GM12874 (cell line): ENCODE results near the gene ACAP3.

Experiments
- TF ChIP-seq, protein P1 (sequence below): IDR thresholded peaks from 2 replicates; pipeline ENCODE4 v1.5.1; 2011; ENCODE audit warnings: low read depth, mild to moderate bottlenecking, control low read depth, low read length, moderate library complexity; ENCODE audit not compliant: insufficient read depth

The ACAP3 gene

DNA sequence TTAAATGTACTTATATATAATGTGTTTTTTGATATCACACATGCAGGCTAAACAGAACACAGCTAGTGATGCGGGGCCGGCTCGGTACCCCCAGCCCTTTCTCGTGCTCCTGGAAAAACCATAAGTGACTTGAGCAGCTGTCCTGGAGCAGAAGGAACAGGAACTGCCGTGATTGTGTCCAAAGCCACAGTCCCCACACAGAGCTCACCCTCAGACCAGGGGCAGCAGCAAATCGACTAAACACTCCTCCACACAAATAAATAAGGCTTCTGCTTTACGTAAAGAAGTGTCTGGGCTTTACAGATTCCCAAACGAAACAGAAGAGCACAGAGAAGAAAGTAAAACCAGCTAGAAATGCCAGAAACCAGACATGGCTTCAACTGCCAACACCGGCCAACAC, 43.7 kb downstream of the ACAP3 start:
- TF ChIP-seq, protein P1, sequence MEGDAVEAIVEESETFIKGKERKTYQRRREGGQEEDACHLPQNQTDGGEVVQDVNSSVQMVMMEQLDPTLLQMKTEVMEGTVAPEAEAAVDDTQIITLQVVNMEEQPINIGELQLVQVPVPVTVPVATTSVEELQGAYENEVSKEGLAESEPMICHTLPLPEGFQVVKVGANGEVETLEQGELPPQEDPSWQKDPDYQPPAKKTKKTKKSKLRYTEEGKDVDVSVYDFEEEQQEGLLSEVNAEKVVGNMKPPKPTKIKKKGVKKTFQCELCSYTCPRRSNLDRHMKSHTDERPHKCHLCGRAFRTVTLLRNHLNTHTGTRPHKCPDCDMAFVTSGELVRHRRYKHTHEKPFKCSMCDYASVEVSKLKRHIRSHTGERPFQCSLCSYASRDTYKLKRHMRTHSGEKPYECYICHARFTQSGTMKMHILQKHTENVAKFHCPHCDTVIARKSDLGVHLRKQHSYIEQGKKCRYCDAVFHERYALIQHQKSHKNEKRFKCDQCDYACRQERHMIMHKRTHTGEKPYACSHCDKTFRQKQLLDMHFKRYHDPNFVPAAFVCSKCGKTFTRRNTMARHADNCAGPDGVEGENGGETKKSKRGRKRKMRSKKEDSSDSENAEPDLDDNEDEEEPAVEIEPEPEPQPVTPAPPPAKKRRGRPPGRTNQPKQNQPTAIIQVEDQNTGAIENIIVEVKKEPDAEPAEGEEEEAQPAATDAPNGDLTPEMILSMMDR, result no peak

DNA sequence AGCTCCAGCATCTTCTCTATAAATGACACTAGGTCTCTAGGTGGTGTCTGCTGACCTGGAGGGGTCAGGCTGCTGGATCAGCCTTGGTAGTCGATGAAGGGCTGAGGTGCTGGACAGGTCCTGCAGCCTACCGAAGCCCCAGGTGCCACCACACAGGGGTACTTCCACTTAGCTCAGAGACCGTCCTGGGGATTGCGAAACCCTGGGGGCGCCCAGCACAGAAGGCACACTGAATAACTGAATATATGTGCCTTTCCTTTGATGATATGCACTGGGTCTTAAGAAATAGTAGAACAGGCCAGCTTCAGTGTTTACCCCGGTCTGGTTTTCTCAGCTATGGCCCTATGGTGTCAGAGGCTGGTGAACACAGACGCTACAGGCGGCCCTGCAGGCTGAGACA, 45.0 kb downstream of the ACAP3 start:
- TF ChIP-seq, protein P1, result no peak

DNA sequence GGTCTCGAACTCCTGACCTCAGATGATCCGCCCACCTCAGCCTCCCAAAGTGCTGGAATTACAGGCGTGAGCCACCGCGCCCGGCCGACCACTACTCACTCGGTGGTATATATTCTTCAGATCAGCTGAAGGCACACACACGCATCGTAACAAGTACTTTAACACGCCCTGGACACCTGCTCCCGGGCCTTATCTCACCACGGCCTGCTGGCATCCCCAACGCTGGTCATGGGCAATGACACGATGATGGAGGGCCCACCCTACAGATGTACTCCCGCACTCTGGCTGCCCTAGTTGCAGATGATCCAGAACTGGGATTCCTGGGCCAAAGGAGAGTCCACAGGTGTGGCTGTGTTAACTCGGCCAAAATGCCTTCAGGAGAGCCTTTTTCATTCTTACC, 45.7 kb downstream of the ACAP3 start:
- TF ChIP-seq, protein P1, result no peak

DNA sequence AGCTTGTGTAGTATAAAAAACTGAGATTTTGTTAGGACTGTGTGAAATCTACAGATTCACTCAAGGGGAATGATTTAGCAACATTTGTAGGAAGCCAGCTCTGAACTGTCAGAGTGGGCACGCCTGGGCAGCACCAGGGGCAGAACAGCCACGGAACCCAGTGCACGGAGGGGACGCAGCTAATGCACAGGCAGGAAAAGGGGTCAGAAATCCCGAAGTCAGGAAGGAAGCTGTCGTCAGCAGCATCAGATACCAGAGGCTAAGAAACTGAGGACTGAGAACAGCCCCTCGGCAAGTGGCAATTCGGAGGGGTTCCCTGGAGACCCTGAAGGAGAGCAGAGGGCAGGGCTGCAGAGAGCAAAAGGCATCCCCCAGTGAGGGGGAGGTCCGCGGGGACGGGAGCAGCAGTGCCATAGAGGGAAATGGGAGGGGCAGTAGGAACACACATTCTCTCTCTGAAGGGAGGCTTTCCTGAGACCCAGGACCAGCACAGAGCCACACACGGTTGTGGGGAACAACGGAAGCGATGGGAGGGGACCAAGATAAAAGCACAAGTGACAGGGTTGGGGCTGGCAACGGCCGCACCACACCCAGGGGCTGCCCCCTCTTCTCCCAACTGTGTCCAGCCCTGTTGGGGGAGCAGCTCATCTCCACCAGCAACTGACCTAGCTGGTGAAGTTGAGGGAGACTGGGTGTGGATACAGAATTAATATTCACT, 46.7 kb downstream of the ACAP3 start:
- TF ChIP-seq, protein P1, result no peak

DNA sequence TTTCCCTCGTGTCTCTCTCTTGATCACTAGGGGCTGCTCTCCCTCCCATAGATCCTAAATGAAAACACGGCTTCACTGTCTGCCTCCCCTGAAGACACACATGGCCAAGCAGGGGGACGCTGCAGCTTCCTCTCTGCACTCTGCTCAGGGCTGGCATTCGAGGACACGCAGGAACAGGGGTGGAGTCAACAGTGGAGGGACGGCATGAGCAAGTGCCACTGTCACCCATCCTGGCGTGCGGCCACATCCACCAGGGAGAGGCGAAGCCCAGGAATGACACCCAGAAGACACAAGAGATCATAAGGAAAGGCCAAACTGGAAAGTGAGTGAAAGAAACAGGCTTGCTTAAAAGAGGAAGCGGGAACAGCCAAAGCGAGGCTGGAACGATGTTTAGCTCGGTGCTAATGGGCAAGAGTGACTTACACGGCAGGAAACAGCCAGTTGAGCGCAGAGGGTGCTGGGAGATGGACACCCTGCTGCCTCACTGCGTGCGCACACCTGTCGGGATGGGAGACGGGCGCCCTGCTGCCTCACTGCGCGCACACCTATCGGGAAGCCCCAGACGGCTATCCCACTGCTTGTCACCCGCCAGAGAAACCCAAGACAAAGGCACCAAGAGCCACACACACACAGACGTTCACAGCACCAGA, 47.7 kb downstream of the ACAP3 start:
- TF ChIP-seq, protein P1, result no peak

DNA sequence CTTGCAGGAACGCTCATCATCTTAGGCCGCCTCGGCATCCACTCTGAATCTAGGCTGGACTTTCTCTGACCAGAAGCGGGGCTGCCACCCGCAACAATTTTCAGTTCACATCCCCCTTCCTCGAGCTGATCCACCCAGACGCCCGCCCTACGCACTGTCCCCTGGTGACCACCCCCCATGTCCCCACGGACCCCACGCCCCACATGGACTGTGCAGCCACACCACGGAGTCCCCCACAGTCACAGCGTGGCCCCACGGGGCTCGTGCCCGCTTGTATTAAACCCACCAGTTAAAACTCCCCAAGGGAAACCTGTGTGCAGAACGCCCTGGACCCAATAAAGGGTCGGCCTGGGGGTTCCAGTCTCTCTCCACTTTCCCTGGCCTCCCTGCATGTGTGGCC, 48.2 kb downstream of the ACAP3 start:
- TF ChIP-seq, protein P1, result no peak

DNA sequence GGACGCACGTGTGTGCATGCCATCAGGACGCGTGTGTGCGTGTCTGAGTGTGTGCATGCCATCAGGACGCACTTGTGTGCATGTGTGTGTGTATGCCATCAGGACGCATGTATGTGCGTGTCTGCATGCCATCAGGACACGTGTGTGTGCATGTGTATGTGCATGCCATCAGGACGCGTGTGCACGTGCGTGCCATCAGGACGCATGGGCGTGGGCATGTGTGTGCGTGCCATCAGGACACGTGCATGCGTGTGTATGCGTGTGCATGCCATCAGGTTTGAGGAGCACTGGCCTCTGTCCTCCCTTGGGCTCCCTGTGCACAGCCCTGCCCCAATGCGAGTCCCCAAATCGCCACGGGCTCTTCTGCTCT, 48.6 kb downstream of the ACAP3 start:
- TF ChIP-seq, protein P1, result no peak
